Measurements from ENCODE around the gene CYP4V2. TPM values are rescaled to one million over a fixed set of nuclear protein-coding genes. Genes with fewer than 3 reads are reported as not detected.

CYP4V2 gene
- total RNA-seq, 1 donor from 2014 or later = 6.2 TPM

DNA sequence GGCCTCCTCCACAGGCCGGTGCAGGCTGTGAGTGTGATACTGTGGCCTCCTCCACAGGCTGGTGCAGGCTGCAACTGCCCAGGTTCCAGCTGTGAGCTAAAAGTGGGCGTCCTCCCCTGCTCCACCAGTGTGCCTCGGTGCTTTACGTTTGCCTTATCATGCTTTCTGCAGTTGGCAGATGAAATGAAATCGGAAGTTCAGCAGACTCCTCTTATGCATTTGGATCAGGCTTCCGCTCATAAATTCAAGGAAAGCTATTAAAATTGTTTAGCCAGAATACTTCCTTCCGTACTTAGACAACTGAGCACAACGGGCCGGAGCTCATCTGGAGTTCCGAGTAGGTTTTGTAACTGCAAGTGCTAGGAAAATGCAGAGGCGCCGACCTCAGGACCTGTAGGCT is 12.0 kb downstream of the CYP4V2 start:
- Mint-ChIP-seq H3K9me3 (ENCODE audit: low read depth) (no peaks in the 10 kb centered on the region), H3K27ac (no peak overlapping the region), H3K27me3 (no peaks in the 10 kb centered on the region), H3K36me3 (ENCODE audit: insufficient read depth) (no peaks in the 10 kb centered on the region), H3K4me1 (ENCODE audit: low read depth) (no peaks in the 10 kb centered on the region), H3K4me3 (ENCODE audit: low read depth) (no peak overlapping the region)
- TF ChIP-seq, protein P1, sequence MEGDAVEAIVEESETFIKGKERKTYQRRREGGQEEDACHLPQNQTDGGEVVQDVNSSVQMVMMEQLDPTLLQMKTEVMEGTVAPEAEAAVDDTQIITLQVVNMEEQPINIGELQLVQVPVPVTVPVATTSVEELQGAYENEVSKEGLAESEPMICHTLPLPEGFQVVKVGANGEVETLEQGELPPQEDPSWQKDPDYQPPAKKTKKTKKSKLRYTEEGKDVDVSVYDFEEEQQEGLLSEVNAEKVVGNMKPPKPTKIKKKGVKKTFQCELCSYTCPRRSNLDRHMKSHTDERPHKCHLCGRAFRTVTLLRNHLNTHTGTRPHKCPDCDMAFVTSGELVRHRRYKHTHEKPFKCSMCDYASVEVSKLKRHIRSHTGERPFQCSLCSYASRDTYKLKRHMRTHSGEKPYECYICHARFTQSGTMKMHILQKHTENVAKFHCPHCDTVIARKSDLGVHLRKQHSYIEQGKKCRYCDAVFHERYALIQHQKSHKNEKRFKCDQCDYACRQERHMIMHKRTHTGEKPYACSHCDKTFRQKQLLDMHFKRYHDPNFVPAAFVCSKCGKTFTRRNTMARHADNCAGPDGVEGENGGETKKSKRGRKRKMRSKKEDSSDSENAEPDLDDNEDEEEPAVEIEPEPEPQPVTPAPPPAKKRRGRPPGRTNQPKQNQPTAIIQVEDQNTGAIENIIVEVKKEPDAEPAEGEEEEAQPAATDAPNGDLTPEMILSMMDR (IDR thresholded peaks at IDR 0.05; ENCODE audit: unreplicated experiment) = no peak
- DNase-seq (ENCODE audit: low spot score, unreplicated experiment) = no peak

DNA sequence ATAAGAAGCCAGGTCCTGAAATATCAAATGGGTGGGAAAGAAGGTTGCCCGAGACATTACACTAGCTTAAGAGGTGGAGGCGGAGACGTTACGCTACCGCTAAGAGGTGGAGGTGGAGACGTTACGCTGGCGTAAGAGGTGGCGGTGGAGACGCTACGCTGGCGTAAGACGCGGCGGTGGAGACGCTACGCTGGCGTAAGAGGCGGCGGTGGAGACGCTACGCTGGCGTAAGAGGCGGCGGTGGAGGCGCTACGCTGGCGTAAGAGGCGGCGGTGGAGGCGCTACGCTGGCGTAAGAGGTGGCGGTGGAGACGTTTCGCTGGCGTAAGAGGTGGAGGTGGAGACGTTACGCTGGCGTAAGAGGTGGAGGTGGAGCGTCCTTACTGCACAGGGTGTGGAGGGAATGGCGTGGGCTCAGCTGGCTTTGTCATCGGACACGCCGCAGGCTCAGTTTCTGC is 12.8 kb downstream of the CYP4V2 start:
- TF ChIP-seq, protein P1 (IDR thresholded peaks at IDR 0.05; ENCODE audit: unreplicated experiment) = no peak
- H3K27ac Mint-ChIP-seq = no peak overlapping the region
- H3K27me3 Mint-ChIP-seq = no peaks in the 10 kb centered on the region
- H3K9me3 Mint-ChIP-seq (ENCODE audit: low read depth) = peaks cover 5% of the 10 kb centered on the region
- H3K36me3 Mint-ChIP-seq (ENCODE audit: insufficient read depth) = peaks cover 3% of the 10 kb centered on the region
- no peaks in the 10 kb centered on the region for H3K4me1 Mint-ChIP-seq (ENCODE audit: low read depth)
- no peak for DNase-seq (ENCODE audit: low spot score, unreplicated experiment)
- no peak overlapping the region for H3K4me3 Mint-ChIP-seq (ENCODE audit: low read depth)

DNA sequence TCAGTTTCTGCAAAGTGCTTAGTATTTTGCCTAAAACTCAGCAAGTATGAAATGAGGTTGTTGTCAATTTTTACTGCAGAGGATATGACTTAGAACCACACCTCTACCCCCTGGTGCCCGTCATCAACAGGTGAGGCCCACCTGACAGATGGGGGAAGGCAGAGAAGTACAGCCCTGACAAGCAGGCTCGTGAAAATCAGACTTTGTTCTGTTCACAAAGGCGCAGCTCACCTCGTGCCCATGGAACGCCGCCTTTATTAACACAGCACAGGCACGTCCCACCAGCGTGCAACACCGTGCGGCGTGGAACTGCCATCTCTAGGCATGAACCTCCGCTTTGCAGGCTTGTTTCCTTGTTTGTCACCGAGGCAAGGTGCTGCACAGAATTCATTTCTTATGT is 13.3 kb downstream of the CYP4V2 start:
- Mint-ChIP-seq H3K4me3 (ENCODE audit: low read depth) (no peak overlapping the region), H3K27me3 (no peaks in the 10 kb centered on the region)

DNA sequence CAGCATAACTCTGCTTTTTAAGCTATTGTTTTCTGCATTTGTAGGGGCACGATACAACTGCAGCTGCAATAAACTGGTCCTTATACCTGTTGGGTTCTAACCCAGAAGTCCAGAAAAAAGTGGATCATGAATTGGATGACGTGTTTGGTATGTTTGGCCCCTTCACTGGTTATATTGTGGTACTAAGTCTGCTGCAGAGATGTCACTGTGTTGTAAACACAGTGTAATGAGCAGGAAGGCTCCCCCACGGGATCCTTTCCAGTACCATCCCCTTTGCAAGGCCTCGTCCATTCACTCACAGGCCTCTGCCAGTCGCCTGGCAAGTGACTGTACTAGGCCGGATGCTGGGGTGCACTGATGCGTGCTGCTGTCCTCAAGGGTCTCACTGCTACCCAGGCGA is 13.8 kb downstream of the CYP4V2 start:
- no peak overlapping the region for H3K27ac Mint-ChIP-seq
- no peaks in the 10 kb centered on the region for H3K4me1 Mint-ChIP-seq (ENCODE audit: low read depth)
- H3K9me3 Mint-ChIP-seq (ENCODE audit: low read depth) = peaks cover 8% of the 10 kb centered on the region
- no peak overlapping the region for H3K4me3 Mint-ChIP-seq (ENCODE audit: low read depth)
- peaks cover 6% of the 10 kb centered on the region for H3K36me3 Mint-ChIP-seq (ENCODE audit: insufficient read depth)
- TF ChIP-seq, protein P1 (IDR thresholded peaks at IDR 0.05; ENCODE audit: unreplicated experiment) = no peak
- no peak for DNase-seq (ENCODE audit: low spot score, unreplicated experiment)
- H3K27me3 Mint-ChIP-seq = no peaks in the 10 kb centered on the region

More for the DNA sequence above, 13.3 kb downstream of the CYP4V2 start:
- Mint-ChIP-seq H3K9me3 (ENCODE audit: low read depth) (peaks cover 8% of the 10 kb centered on the region), H3K36me3 (ENCODE audit: insufficient read depth) (peaks cover 6% of the 10 kb centered on the region), H3K4me1 (ENCODE audit: low read depth) (no peaks in the 10 kb centered on the region), H3K27ac (no peak overlapping the region)
- DNase-seq (ENCODE audit: low spot score, unreplicated experiment) = no peak
- TF ChIP-seq, protein P1 (IDR thresholded peaks at IDR 0.05; ENCODE audit: unreplicated experiment) = no peak

DNA sequence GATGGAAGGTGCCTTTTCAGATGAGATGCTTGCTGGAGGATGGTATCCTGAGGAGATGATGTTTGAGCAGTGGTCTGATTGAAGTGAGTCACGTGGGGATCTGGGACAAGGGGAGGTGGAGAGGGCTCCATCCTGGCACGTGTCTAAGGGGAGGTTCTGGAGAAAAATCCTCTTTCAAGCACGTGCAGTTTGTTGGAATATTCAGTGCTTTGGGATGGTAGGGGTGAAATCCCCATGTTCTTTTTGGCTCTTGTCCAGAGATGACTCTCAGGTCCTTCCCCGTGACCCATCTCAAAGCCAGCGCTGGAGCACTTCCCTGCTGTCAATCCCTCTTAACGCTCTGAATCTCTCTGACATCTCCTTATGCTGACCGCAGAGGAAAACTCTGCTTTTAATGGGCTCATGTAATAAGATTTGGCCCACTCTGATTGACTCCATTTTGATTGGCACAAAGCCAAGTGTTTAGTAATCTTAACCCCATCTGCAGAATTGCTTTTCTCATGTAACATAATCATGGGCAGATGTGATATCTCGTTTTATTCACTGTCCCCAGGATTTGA is 25.2 kb downstream of the CYP4V2 start:
- no peak for DNase-seq (ENCODE audit: low spot score, unreplicated experiment)
- peaks cover 17% of the 10 kb centered on the region for H3K27me3 Mint-ChIP-seq
- H3K4me1 Mint-ChIP-seq (ENCODE audit: low read depth) = no peaks in the 10 kb centered on the region
- H3K36me3 Mint-ChIP-seq (ENCODE audit: insufficient read depth) = no peaks in the 10 kb centered on the region
- H3K4me3 Mint-ChIP-seq (ENCODE audit: low read depth) = no peak overlapping the region
- H3K9me3 Mint-ChIP-seq (ENCODE audit: low read depth) = no peaks in the 10 kb centered on the region
- no peak overlapping the region for H3K27ac Mint-ChIP-seq
- TF ChIP-seq, protein P1 (IDR thresholded peaks at IDR 0.05; ENCODE audit: unreplicated experiment) = no peak
